SH-SY5Y (cell line): ENCODE data around the gene PLAC9.

Experiments
- GATA2 ChIP-seq: IDR thresholded peaks from 2 replicates; pipeline ENCODE4 v1.6.1; 2011; ENCODE audit warnings: mild to moderate bottlenecking, low read depth, low read length
- GATA3 ChIP-seq: IDR thresholded peaks from 2 replicates; pipeline ENCODE4 v1.6.1; 2011; ENCODE audit warnings: low read depth, mild to moderate bottlenecking, low read length, moderate library complexity

PLAC9 gene

DNA sequence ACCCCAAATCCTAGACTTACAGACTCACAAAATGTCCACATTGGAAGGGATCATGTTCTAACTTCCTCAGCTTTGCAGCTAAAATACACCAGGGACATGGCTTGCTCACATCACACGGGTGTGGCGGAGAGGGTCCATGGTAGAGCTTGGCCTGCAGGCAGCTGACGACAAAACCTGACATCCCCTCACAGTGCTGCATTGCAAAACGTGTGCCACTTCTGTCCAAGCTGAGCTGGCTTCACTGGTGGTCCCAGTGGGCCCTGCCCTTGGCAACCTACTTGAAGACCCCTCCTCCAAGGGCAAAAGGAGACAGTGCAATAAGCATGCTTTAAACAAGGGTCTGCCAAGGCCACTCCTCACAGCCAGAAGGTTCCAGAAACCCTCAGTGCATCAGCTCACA, 50.9 kb downstream of the PLAC9 start:
- no peak for TF ChIP-seq GATA2
- TF ChIP-seq GATA3: no peak

DNA sequence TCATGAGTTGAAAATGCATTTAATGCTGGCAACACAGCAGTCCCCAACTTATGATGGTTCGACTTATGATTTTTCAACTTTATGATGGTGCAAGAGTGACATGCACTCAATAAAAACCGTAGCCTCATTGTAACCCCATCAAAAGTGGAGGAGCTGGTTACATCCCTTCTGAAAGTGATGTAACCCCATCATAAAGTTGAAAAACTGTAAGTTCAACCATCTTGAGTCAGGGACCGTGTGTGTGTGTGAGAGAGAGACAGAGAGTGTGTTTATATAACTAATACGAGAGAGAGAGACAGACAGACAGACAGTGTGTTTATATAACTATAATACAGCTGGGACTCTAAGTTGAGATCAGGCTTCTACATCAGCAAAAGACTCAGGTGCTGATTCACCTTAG, 51.8 kb downstream of the PLAC9 start:
- TF ChIP-seq GATA2 (no peak), GATA3 (no peak)

DNA sequence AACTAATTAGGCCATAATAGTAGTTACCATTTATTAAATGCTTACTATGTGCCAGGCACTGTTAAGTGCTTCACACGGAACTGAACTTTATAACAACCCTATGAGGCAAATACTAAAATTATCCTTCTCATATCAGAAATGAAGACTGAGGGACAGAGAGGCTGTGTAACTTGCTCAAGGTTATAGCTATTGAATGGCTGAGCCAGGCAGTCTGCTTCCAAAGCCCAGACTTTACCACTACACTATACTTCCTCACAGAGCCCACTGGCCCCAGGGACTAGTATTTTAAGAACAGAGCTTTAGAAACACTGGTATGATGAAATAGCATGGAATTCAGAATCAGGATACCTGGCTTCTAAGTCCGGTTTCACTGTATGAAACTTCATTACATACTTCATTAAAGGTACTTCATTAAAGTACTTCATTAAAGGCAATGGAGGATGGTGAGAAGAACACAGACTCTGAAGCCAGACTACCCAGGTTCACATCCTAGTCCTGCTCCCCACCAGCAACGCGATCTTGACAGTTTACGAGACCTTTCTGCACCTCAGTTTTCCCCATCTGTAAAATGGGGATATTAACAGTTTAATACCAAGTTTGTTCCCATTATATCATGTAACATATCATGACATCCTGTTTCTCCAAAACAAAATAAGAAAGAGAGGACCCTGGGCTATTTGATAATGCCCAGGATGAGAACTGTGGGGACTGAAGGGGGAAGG, 53.2 kb downstream of the PLAC9 start:
- no peak for TF ChIP-seq GATA3

GRCh38 chr10:80186364-80187012, 54.0 kb downstream of the PLAC9 start:
- TF ChIP-seq GATA3 (no peak), GATA2 (no peak)

DNA sequence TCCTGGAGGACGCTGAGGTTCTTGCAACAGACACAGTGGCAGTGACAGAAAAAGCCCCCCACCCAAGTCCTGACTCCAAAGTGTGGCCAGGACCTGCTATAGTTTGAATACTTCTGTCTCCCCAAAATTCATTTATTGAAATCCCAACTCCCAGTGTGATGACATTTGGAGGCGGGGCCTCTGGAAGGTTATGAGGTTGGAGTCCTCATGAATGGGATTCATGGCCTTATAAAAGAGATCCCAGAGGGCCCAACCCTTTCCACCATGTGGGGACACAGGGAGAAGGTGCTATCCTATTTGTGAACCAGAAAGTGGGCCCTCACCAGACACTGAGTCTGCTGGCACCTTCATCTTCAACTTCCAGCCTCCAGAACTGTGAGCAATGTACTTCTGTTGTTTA, 54.5 kb downstream of the PLAC9 start:
- TF ChIP-seq GATA3 (no peak), GATA2 (no peak)

DNA sequence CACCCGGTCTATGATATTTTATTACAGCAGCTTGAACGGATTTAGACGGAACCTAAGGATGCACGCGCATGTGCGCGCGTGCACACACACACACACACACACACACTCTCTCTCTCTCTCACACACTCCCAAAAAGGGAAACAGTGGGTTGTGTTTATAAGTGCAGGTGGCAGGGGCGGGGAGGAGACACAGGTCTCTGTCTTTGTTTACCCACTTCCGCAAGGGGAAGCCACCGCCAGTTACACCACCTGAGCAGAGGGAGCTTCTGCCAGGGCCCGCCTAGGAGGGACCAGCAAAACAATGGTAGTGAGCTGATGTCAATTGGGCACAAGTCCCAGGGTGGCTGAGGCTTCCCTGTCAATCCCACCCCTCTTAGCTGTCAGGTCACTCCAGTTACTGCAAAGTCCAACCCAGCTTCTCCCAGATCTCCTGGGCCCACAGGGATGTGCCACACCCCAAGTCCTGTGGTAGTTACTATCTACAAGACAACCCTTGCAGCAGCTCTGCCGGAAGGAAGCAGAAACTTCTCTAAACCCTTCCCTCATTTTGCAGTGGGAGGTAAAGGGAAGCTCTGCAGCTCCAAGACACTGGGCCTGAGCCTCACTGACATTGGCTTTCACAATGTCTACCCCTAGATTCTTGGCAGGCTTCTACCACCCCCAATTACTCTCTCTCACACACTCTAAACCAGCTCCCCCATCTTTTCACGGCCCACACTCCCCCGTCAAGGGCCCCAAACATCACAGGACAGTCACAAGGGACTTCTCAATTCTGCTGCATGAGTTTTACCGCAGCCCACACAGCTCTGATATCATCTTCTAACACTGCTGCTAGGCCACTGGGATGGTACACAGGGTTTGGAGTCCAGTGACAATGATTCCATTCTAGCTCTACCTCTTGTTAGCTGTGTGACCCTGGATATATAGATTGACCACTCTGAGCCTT, 55.2 kb downstream of the PLAC9 start:
- TF ChIP-seq GATA3 (no peak), GATA2 (no peak)

GRCh38 chr10:80188713-80189112, 56.2 kb downstream of the PLAC9 start:
- TF ChIP-seq GATA2 (no peak), GATA3 (no peak)

GRCh38 chr10:80191589-80192270, 59.2 kb downstream of the PLAC9 start:
- TF ChIP-seq GATA3: no peak

- TF ChIP-seq GATA2: no peak
- TF ChIP-seq GATA3: no peak
These were observed 60.0 kb downstream of the PLAC9 start for GRCh38 chr10:80192553-80192952.

DNA sequence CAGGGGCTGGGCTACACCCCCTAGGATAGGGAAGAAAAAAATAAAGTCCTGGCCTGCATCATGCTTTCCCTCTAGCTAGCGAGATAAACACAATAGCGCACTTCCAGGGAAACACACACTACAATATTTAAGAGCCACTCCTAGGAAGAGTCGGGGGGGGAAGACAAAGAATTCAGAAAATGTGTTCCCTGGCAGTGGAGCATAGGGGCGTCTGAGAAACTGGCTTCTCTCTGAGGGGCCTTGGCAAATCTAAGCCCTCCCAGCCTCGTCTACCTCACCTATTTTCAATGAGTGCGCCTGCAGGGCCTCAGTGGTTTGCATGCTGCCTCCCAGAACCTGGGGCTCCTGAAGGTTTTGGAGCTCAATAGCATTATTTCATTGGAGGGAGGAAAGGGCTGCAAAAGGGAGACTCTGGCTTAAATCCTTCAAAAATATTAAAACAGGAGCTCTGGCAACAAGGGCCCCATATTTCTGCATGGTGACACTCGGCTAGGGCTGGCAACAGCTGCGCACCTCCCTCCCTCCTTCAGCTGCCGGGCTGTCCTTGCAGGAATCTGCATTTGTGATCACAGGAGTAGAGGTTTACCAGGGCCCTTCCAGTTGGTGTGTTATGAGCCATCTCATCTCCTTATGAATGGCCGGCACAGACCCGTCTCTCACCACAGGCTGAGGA, 62.0 kb downstream of the PLAC9 start:
- no peak for TF ChIP-seq GATA3
- TF ChIP-seq GATA2: no peak
